ENCODE measurements around the gene CST9. TPM values are rescaled to one million over a fixed set of nuclear protein-coding genes. Genes with fewer than 3 reads are reported as not detected.

CST9 gene
- not detected in 2 replicates for total RNA-seq (2011; cell fraction: chromatin; rRNA removed; ENCODE audit: low replicate concordance)
- not detected in 2 replicates for total RNA-seq (2011; cell fraction: nucleolus; rRNA removed)
- 0.38 TPM in 1 of 2 replicates, not detected in the other for total RNA-seq (2011; cell fraction: nucleoplasm; rRNA removed)
- not detected in 2 replicates for total RNA-seq (2014; rRNA removed)
- total RNA-seq (2014; rRNA removed; fragmentation: Illumina TruSeq; extraction: Trizol), result not detected in 2 replicates
- not detected in 2 replicates for total RNA-seq (2015; rRNA removed; fragmentation: Illumina TruSeq; extraction: Trizol)
- total RNA-seq (2021), result not detected in 2 replicates
- not detected in 2 replicates for polyA plus RNA-seq (2011; rRNA removed)
- not detected in 2 replicates for polyA plus RNA-seq (2011; cell fraction: cytosol; rRNA removed)
- not detected in 2 replicates for polyA plus RNA-seq (2011; cell fraction: nucleus; rRNA removed)
- not detected in 2 replicates for polyA plus RNA-seq (2012)
- polyA plus RNA-seq (2014; fragmentation: Illumina TruSeq; extraction: Trizol), result not detected in 2 replicates
- not detected for polyA plus RNA-seq (2014; fragmentation: Nextera tagmentation; extraction: Ambion mirVana)
- polyA plus RNA-seq (2014; rRNA removed), result not detected in 2 replicates
- not detected in 2 replicates for polyA minus RNA-seq (2011; rRNA and poly(A)+ RNA removed)
- not detected in 2 replicates for polyA minus RNA-seq (2011; cell fraction: cytosol; rRNA and poly(A)+ RNA removed)
- polyA minus RNA-seq (2011; cell fraction: nucleus; rRNA and poly(A)+ RNA removed), result not detected in 2 replicates
- not detected for Bru-seq, nascent RNA
- BruChase-seq, experiment 1, labeled RNA remaining after a 2-hour chase, result not detected
- not detected for BruChase-seq, experiment 2, labeled RNA remaining after a 6-hour chase
- long read RNA-seq, experiment 1, result 0 reads
- long read RNA-seq, experiment 2, result 0 reads
- long read RNA-seq, experiment 3, result 0 reads

DNA sequence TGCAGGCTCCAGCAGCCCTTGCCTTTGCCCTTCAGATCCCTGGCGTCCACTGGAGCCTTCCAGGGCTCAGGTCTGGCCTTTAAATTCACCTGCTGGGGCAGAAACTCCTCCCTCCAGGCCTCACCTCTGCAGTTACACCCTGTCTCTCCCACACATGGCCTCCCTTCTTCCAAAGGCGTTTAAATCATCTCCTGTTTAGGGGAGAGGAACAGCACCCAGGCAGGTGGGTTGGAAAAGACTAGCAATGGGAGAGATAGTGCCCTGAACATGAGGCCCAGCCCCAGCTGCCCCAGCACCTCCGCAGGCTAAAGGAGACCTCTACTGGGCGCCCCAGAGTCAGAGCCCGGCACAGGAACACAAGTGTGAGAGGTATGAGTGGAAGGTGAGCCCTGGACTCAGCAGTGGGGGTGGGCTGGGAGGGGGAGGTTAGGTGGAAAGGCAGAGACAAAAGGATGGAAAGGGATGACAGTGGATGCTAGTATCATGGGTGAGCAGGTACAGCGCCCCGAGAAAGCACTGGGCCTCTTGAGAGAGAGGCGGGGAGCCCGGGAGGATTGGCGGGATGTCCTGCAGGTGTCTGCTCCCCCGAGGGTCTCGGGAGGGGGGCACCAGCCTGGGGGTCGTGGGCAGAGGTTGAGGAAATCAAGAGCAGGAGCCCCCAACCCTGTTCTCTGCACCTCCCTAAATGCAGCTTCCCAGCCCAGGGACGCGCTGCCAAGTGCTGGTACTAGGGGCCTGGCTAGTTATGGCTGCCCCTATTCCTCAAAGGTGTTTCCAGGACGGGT is at the start of gene CST9:
Gene CST9 (minus strand): TSS at position 51 of the 785 bp plus-strand sequence. CDS start 53 bp downstream, outside the sequence.
- intact Hi-C loops (cut with micrococcal nuclease), result loop anchor here (1.0 kb wide), 1 partner anchor 165 kb away; no protein-coding TSS in a partner anchor

More for the DNA sequence above, at the start of gene CST9:
- Histone ChIP-seq H3K9me3 (replicated peaks; ENCODE audit: control insufficient read depth, insufficient read depth, low read depth, low read length) (no peaks in the 10 kb centered on the region), H3K4me1 (replicated peaks in 1 of 2; ENCODE audit: control insufficient read depth in 2 of 2, insufficient read depth in 2 of 2, low read length in 2 of 2) (no peaks in the 10 kb centered on the region; a peak in 1 of 5 replicates), H3K27ac (ENCODE audit: extremely low read depth, low read depth, low read length) (no peak within 1 kb of the TSS), H3K9ac (ENCODE audit: insufficient read depth in 1 of 2, low read depth in 2 of 2, low read length in 2 of 2) (no peak within 1 kb of the TSS), H3K9me1 (ENCODE audit: control insufficient read depth, insufficient read depth, low read length) (no peaks in the 10 kb centered on the region), H3K4me3 (no peak within 1 kb of the TSS), H2AFZ (ENCODE audit: low read depth, low read length) (peak within 1 kb of the TSS; percentile 16; the same call in 1 of the 2 replicates), H3K4me2 (ENCODE audit: insufficient read depth, low read length) (no peak within 1 kb of the TSS), H4K20me1 (replicated peaks; ENCODE audit: control insufficient read depth, insufficient read depth, low read length) (peaks cover 6% of the 10 kb centered on the region; the same call in 1 of the 2 replicates), H3K79me2 (ENCODE audit: control insufficient read depth, insufficient read depth, low read length) (no peaks in the 10 kb centered on the region), H3K36me3 (ENCODE audit: control insufficient read depth, insufficient read depth, low read length) (no peaks in the 10 kb centered on the region), H3K27me3 (ENCODE audit: control insufficient read depth in 2 of 2, insufficient read depth in 2 of 2, low read length in 2 of 2) (peaks cover 0 to 4% of the 10 kb centered on the region in 2 experiments; a peak in 2 of 5 replicates)
- CTCF ChIA-PET (ENCODE audit: low intra/inter-chr PET ratio), result interaction anchor here (2.4 kb wide), 1 partner anchor 164 kb away, joined by 25 read pairs; no protein-coding TSS in a partner anchor
- FAIRE-seq (no peak), ATAC-seq (no peak), DNase-seq (ENCODE audit: extremely low read depth in 1 of 4, low spot score in 3 of 4) (no peak)
- TF ChIP-seq FOXP1 (CRISPR knock-in tag; IDR thresholded peaks at IDR 0.05), result no peak
- TF ChIP-seq ZFP30 (CRISPR knock-in tag; IDR thresholded peaks at IDR 0.05; ENCODE audit: borderline replicate concordance), result no peak
- TF ChIP-seq SRSF7 (optimal IDR thresholded peaks at IDR 0.05; ENCODE audit: low read depth, low read length), result no peak
- TF ChIP-seq PRPF4 (IDR thresholded peaks at IDR 0.05; ENCODE audit: insufficient read depth, low read depth, low read length, poor library complexity, severe bottlenecking), result no peak
- TF ChIP-seq ELF4 (CRISPR knock-in tag; IDR thresholded peaks at IDR 0.05), result no peak
- no peak for TF ChIP-seq FIP1L1 (IDR thresholded peaks at IDR 0.05; ENCODE audit: low read depth, low read length, poor library complexity, severe bottlenecking)
- no peak for TF ChIP-seq ZNF75A (CRISPR knock-in tag; IDR thresholded peaks at IDR 0.05)
- TF ChIP-seq ZC3H11A (IDR thresholded peaks at IDR 0.05; ENCODE audit: low read depth, low read length), result no peak
- TF ChIP-seq ZBTB33 (CRISPR knock-in tag; IDR thresholded peaks at IDR 0.05), result no peak
- TF ChIP-seq SMARCA5 (IDR thresholded peaks at IDR 0.05), result no peak
- no peak for TF ChIP-seq KLF13 (tag; IDR thresholded peaks at IDR 0.05; ENCODE audit: borderline replicate concordance, low read depth)
- no peak for TF ChIP-seq ILK (tag; IDR thresholded peaks at IDR 0.05; ENCODE audit: borderline replicate concordance, low read depth)
- no peak for TF ChIP-seq ETV5 (CRISPR knock-in tag; IDR thresholded peaks at IDR 0.05; ENCODE audit: low read depth)
- no peak for TF ChIP-seq ZNF57 (CRISPR knock-in tag; IDR thresholded peaks at IDR 0.05)
- TF ChIP-seq CREBBP (IDR thresholded peaks at IDR 0.05; ENCODE audit: low read depth, low read length), result no peak
- TF ChIP-seq MAZ (CRISPR knock-in tag; conservative IDR thresholded peaks at IDR 0.05 in 1 of 2, IDR thresholded peaks at IDR 0.05 in 1 of 2), result no peak
- WGBS (ENCODE audit: insufficient coverage, low coverage, missing lambda C conversion rate), result 1% methylated on average over 10 of the region's 16 CpGs
- BruUV-seq (replicated peaks), result no TSS peak
- in situ Hi-C loops (cut with MboI), result no loop called here
- POLR2A ChIA-PET, result no interaction called here
